Thyroid gland (tissue), 4 donors: ENCODE results near the gene MANSC1.

Experiments
- CTCF ChIP-seq, 6 experiments: fragments of 200-600 bp in 3 of 6; fragments of 450-650 bp in 3 of 6; sonication (generic) in 3 of 6; IDR thresholded peaks; one replicate each; pipeline ENCODE4 v1.5.1; 2016 to 2019; ENCODE audit warnings: antibody characterized with exemption in 6 of 6, mild to moderate bottlenecking in 2 of 6, inconsistent platforms in 1 of 6, moderate library complexity in 1 of 6
- POLR2A ChIP-seq, 2 donors: fragments of 450-650 bp; IDR thresholded peaks; one replicate each; pipeline ENCODE4 v1.6.1; 2017; ENCODE audit warnings: antibody characterized with exemption in 2 of 2, mild to moderate bottlenecking in 2 of 2, moderate library complexity in 1 of 2

- no peak for TF ChIP-seq CTCF (IDR thresholded peaks at IDR 0.05)
- TF ChIP-seq POLR2A (IDR thresholded peaks at IDR 0.05), result no peak
Measured at GRCh38 chr12:12365446-12365802, 15.4 kb upstream of the MANSC1 start.
